ENCODE data around the gene RNF207. TPM values are rescaled to one million over a fixed set of nuclear protein-coding genes. Genes with fewer than 3 reads are reported as not detected.

Gene RNF207
- total and polyA plus RNA-seq, 2 of the 13 experiments (the other 11 are each of a cell fraction or from before 2014, with no cell fraction given), result 9.8 to 15.9 TPM

- DNase-seq (ENCODE audit: low spot score) (no peak), FAIRE-seq (no peak), ATAC-seq (no peak)
- Histone ChIP-seq H4K20me1 (ENCODE audit: insufficient read depth, low read length) (no peaks in the 10 kb centered on the region), H2AFZ (ENCODE audit: low read length) (no peak overlapping the region), H3K9me3 (ENCODE audit: low read length) (no peaks in the 10 kb centered on the region), H3K36me3 (replicated peaks in 1 of 2; ENCODE audit: control insufficient read depth in 1 of 2, insufficient read depth in 2 of 2, low read length in 2 of 2) (0 out of 5 replicates have a peak, but pooled peaks cover 1 to 3% of the 10 kb centered on the region in 2 experiments), H3K4me1 (ENCODE audit: insufficient read depth, low read length) (peaks cover 11% of the 10 kb centered on the region), H3K4me2 (ENCODE audit: low read depth, low read length) (no peak overlapping the region), H3K27me3 (ENCODE audit: control insufficient read depth in 1 of 2, insufficient read depth in 2 of 2, low read length in 2 of 2) (no peaks in the 10 kb centered on the region; a peak in 1 of 5 replicates), H3K27ac (ENCODE audit: extremely low read length, insufficient read depth, low read length) (no peak overlapping the region), H3K4me3 (replicated peaks in 1 of 3; ENCODE audit: insufficient read depth in 1 of 3, low read depth in 2 of 3, low read length in 3 of 3) (no peak overlapping the region), H3K79me2 (ENCODE audit: insufficient read depth, low read length) (no peaks in the 10 kb centered on the region), H3K9ac (ENCODE audit: insufficient read depth, low read depth, low read length) (no peak overlapping the region)
- POLR2A ChIA-PET, result no interaction called here
- CTCF ChIA-PET (ENCODE audit: low intra/inter-chr PET ratio, low total read pairs), result no interaction called here
- TF ChIP-seq ZNF276 (CRISPR knock-in tag; IDR thresholded peaks at IDR 0.05; ENCODE audit: low read depth), result no peak
- in situ Hi-C loops (cut with HindIII; ENCODE audit: extremely low pct_ligation_motif_present, low pct_unique_long_range_greater_than_20kb), result no loop called here
- intact Hi-C loops (cut with micrococcal nuclease; ENCODE audit: unreplicated experiment), result no loop called here
- 96% methylated on average over 12 of the region's 12 CpGs for WGBS (ENCODE audit: low lambda C conversion rate)
- no TSS peak for BruUV-seq (replicated peaks)
Observed at GRCh38 chr1:6267686-6268322, 61.9 kb downstream of the RNF207 start.

GRCh38 chr1:6268415-6268814 is 62.5 kb downstream of the RNF207 start:
- Histone ChIP-seq H3K9me3 (ENCODE audit: low read length) (no peaks in the 10 kb centered on the region), H4K20me1 (ENCODE audit: insufficient read depth, low read length) (no peaks in the 10 kb centered on the region), H3K4me3 (replicated peaks in 1 of 3; ENCODE audit: insufficient read depth in 1 of 3, low read depth in 2 of 3, low read length in 3 of 3) (no peak overlapping the region), H3K4me2 (ENCODE audit: low read depth, low read length) (no peak overlapping the region), H3K4me1 (ENCODE audit: insufficient read depth, low read length) (peaks cover 11% of the 10 kb centered on the region), H3K79me2 (ENCODE audit: insufficient read depth, low read length) (no peaks in the 10 kb centered on the region), H3K27ac (ENCODE audit: extremely low read length, insufficient read depth, low read length) (no peak overlapping the region), H3K36me3 (replicated peaks in 1 of 2; ENCODE audit: control insufficient read depth in 1 of 2, insufficient read depth in 2 of 2, low read length in 2 of 2) (0 out of 5 replicates have a peak, but pooled peaks cover 1 to 6% of the 10 kb centered on the region in 2 experiments), H3K9ac (ENCODE audit: insufficient read depth, low read depth, low read length) (no peak overlapping the region), H2AFZ (ENCODE audit: low read length) (no peak overlapping the region), H3K27me3 (ENCODE audit: control insufficient read depth in 1 of 2, insufficient read depth in 2 of 2, low read length in 2 of 2) (no peaks in the 10 kb centered on the region; a peak in 1 of 5 replicates)
- no TSS peak for BruUV-seq (replicated peaks)
- ATAC-seq, result no peak
- intact Hi-C loops (cut with micrococcal nuclease; ENCODE audit: unreplicated experiment) (no loop called here), in situ Hi-C loops (cut with HindIII; ENCODE audit: extremely low pct_ligation_motif_present, low pct_unique_long_range_greater_than_20kb) (no loop called here)
- no peak for FAIRE-seq
- 99% methylated on average over 7 of the region's 21 CpGs for WGBS (ENCODE audit: low lambda C conversion rate)
- CTCF ChIA-PET (ENCODE audit: low intra/inter-chr PET ratio, low total read pairs), result no interaction called here
- DNase-seq (ENCODE audit: low spot score), result no peak
- POLR2A ChIA-PET, result no interaction called here
- TF ChIP-seq ZNF615 (CRISPR knock-in tag; IDR thresholded peaks at IDR 0.05; ENCODE audit: borderline replicate concordance), result no peak
- no peak for TF ChIP-seq UBTF (CRISPR knock-in tag; IDR thresholded peaks at IDR 0.05)
- no peak for TF ChIP-seq ZEB1 (IDR thresholded peaks at IDR 0.05; ENCODE audit: insufficient replicate concordance, low read depth)
- no peak for TF ChIP-seq ZNF414 (CRISPR knock-in tag; IDR thresholded peaks at IDR 0.05)
- TF ChIP-seq SKIL (CRISPR knock-in tag; IDR thresholded peaks at IDR 0.05; ENCODE audit: borderline replicate concordance), result no peak
- TF ChIP-seq MXD1 (CRISPR knock-in tag; IDR thresholded peaks at IDR 0.05), result no peak
- no peak for TF ChIP-seq ERF (CRISPR knock-in tag; IDR thresholded peaks at IDR 0.05)
- no peak for TF ChIP-seq MBNL3 (CRISPR knock-in tag; conservative IDR thresholded peaks at IDR 0.05)
